ENCODE data around the gene ASF1B. TPM values are rescaled to one million over a fixed set of nuclear protein-coding genes. Genes with fewer than 3 reads are reported as not detected.

ASF1B gene
- total RNA-seq, 1 experiment from 2014 or later: 78.1 TPM

DNA sequence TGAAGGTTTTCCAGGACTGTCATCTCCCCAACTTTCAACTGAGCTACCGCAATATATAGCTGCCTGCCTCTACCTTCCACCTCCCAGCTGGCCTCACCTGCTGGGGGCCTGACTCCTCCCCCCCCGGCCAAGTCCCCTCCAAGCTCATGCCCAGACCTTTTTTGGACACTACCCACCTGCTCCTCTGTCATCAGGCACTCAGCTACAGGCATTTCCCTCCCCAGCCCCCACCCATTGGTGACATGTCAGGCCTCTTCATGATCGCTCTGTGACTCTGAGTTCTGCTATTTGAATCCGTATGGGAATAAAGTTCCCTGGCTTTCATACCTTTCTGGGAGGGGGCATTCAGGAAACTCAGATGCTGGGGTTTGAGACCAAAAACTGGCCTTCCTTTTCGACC lies 20.6 kb downstream of the ASF1B start:
- no peak for ATAC-seq
- H3K4me2 ChIP-seq (ENCODE audit: low read length): peak overlapping the region; percentile 93
- H2AFZ ChIP-seq (ENCODE audit: low read depth, low read length, poor library complexity, severe bottlenecking): no peak overlapping the region
- H3K9me3 ChIP-seq (ENCODE audit: control insufficient read depth in 1 of 2, insufficient read depth in 1 of 2, low read depth in 1 of 2, low read length in 2 of 2): no peaks in the 10 kb centered on the region
- intact Hi-C loops (cut with micrococcal nuclease): no loop called here
- peaks cover 36 to 47% of the 10 kb centered on the region in 2 experiments for H3K4me1 ChIP-seq (ENCODE audit: control insufficient read depth in 1 of 2, insufficient read depth in 2 of 2, low read length in 2 of 2)
- TF ChIP-seq SRF (IDR thresholded peaks at IDR 0.05; ENCODE audit: low read depth) (no peak), POLR2A (IDR thresholded peaks at IDR 0.05; ENCODE audit: borderline replicate concordance, extremely low read depth, insufficient read depth, insufficient read length) (no peak), SP1 (IDR thresholded peaks at IDR 0.05; ENCODE audit: low read depth) (no peak), RAD21 (IDR thresholded peaks at IDR 0.05; ENCODE audit: low read depth) (no peak), ZFX (IDR thresholded peaks at IDR 0.05) (no peak), SIN3A (IDR thresholded peaks at IDR 0.05; ENCODE audit: low read depth) (no peak), YY1 (IDR thresholded peaks at IDR 0.05; ENCODE audit: extremely low read depth, insufficient replicate concordance, low read depth, low read length) (no peak), ZNF274 (IDR thresholded peaks at IDR 0.05; ENCODE audit: low read depth, low read length) (no peak), EZH2 (IDR thresholded peaks at IDR 0.05) (no peak), ELF1 (IDR thresholded peaks at IDR 0.05; ENCODE audit: borderline replicate concordance, low read depth) (no peak), CEBPB (IDR thresholded peaks at IDR 0.05; ENCODE audit: low read depth) (no peak), CBX3 (IDR thresholded peaks at IDR 0.05; ENCODE audit: low read depth) (no peak), EGR1 (IDR thresholded peaks at IDR 0.05; ENCODE audit: low read depth) (no peak), EZH2phosphoT487 (IDR thresholded peaks at IDR 0.05; ENCODE audit: borderline replicate concordance) (no peak), FOSL1 (IDR thresholded peaks at IDR 0.05; ENCODE audit: low read depth) (no peak), JUND (IDR thresholded peaks at IDR 0.05) (no peak)
- TF ChIP-seq, protein P1, sequence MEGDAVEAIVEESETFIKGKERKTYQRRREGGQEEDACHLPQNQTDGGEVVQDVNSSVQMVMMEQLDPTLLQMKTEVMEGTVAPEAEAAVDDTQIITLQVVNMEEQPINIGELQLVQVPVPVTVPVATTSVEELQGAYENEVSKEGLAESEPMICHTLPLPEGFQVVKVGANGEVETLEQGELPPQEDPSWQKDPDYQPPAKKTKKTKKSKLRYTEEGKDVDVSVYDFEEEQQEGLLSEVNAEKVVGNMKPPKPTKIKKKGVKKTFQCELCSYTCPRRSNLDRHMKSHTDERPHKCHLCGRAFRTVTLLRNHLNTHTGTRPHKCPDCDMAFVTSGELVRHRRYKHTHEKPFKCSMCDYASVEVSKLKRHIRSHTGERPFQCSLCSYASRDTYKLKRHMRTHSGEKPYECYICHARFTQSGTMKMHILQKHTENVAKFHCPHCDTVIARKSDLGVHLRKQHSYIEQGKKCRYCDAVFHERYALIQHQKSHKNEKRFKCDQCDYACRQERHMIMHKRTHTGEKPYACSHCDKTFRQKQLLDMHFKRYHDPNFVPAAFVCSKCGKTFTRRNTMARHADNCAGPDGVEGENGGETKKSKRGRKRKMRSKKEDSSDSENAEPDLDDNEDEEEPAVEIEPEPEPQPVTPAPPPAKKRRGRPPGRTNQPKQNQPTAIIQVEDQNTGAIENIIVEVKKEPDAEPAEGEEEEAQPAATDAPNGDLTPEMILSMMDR (IDR thresholded peaks at IDR 0.05 in 2 of 3, conservative IDR thresholded peaks at IDR 0.05 in 1 of 3; ENCODE audit: borderline replicate concordance in 1 of 3, insufficient read depth in 1 of 3, low read depth in 2 of 3, low read length in 2 of 3): no peak
- TF ChIP-seq, protein P2, sequence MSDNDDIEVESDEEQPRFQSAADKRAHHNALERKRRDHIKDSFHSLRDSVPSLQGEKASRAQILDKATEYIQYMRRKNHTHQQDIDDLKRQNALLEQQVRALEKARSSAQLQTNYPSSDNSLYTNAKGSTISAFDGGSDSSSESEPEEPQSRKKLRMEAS (IDR thresholded peaks at IDR 0.05): no peak
- H4K20me1 ChIP-seq (ENCODE audit: insufficient read depth): no peaks in the 10 kb centered on the region
- BruUV-seq (replicated peaks): no TSS peak
- H3K27ac ChIP-seq (ENCODE audit: low read depth, low read length): no peak overlapping the region
- DNase-seq (ENCODE audit: low read depth, low spot score): no peak
- no peaks in the 10 kb centered on the region; a peak in 2 of 4 replicates for H3K36me3 ChIP-seq (ENCODE audit: control insufficient read depth in 1 of 2, insufficient read depth in 2 of 2, low read length in 2 of 2)
- no peaks in the 10 kb centered on the region for H3K27me3 ChIP-seq (ENCODE audit: insufficient read depth, low read length)
- no peaks in the 10 kb centered on the region for H3K9me2 ChIP-seq (ENCODE audit: insufficient read depth)
- no peak overlapping the region for H3K9ac ChIP-seq (ENCODE audit: low read length)
- H3K4me3 ChIP-seq (replicated peaks in 1 of 2; ENCODE audit: low read depth in 1 of 2, low read length in 2 of 2): no peak overlapping the region
- POLR2A ChIA-PET: interaction anchor here (1.1 kb wide), 1 partner anchor 21 kb away, joined by 4 read pairs; the partner anchor contains the start of gene ASF1B
- H3K79me2 ChIP-seq (ENCODE audit: insufficient read depth, low read length): peaks cover 27% of the 10 kb centered on the region
- CTCF ChIA-PET: interaction anchor here (0.7 to 3.2 kb wide), 6 partner anchors 22 to 236 kb away, joined by 3 to 18 read pairs (median 4); partner anchors contain the start of gene ASF1B
- RAD21 ChIA-PET (ENCODE audit: low non-redundant PET in 1 of 2, low total read pairs in 2 of 2, uncharacterized antibody in 2 of 2, unreplicated experiment in 2 of 2): interaction anchor here in 1 of 2 experiments (0.6 kb wide), 1 partner anchor 243 kb away, joined by 3 read pairs; no protein-coding TSS in a partner anchor

All from HCT116 (cell line).